ENCODE data around the gene PTPRC.

The PTPRC gene

GRCh38 chr1:198771563-198772153, 132.8 kb downstream of the PTPRC start:
- H3K4me3 ChIP-seq (ENCODE audit: low read depth in 1 of 5, low read length in 5 of 5): no peak overlapping the region
- no peaks in the 10 kb centered on the region for H3K9me3 ChIP-seq (ENCODE audit: control insufficient read depth in 5 of 5, low read length in 5 of 5)
- no peaks in the 10 kb centered on the region for H3K36me3 ChIP-seq (ENCODE audit: control insufficient read depth in 5 of 5, insufficient read depth in 5 of 5, low read length in 5 of 5)
- no peak overlapping the region for H3K9ac ChIP-seq (ENCODE audit: low read length in 5 of 5)
- no peak overlapping the region for H3K27ac ChIP-seq (ENCODE audit: low read depth, low read length)
- H3K4me1 ChIP-seq (ENCODE audit: control insufficient read depth in 5 of 5, insufficient read depth in 5 of 5, low read length in 5 of 5): peaks cover 0 to 5% (median 0%) of the 10 kb centered on the region in 5 donors
- no peaks in the 10 kb centered on the region for H3K27me3 ChIP-seq (ENCODE audit: control insufficient read depth in 5 of 5, insufficient read depth in 4 of 5, low read length in 5 of 5)

- H3K9me3 ChIP-seq (ENCODE audit: control insufficient read depth in 5 of 5, low read length in 5 of 5): no peaks in the 10 kb centered on the region
- no peak overlapping the region for H3K9ac ChIP-seq (ENCODE audit: low read length in 5 of 5)
- no peaks in the 10 kb centered on the region for H3K36me3 ChIP-seq (ENCODE audit: control insufficient read depth in 5 of 5, insufficient read depth in 5 of 5, low read length in 5 of 5)
- H3K27ac ChIP-seq (ENCODE audit: low read depth, low read length): no peak overlapping the region
- H3K27me3 ChIP-seq (ENCODE audit: control insufficient read depth in 5 of 5, insufficient read depth in 4 of 5, low read length in 5 of 5): no peaks in the 10 kb centered on the region
- H3K4me3 ChIP-seq (ENCODE audit: low read depth in 1 of 5, low read length in 5 of 5): no peak overlapping the region
- peaks cover 0 to 13% (median 0%) of the 10 kb centered on the region in 5 donors for H3K4me1 ChIP-seq (ENCODE audit: control insufficient read depth in 5 of 5, insufficient read depth in 5 of 5, low read length in 5 of 5)
These were observed 133.8 kb downstream of the PTPRC start for GRCh38 chr1:198772626-198773025.

- Histone ChIP-seq H3K4me3 (ENCODE audit: low read depth in 1 of 5, low read length in 5 of 5) (no peak overlapping the region), H3K4me1 (ENCODE audit: control insufficient read depth in 5 of 5, insufficient read depth in 5 of 5, low read length in 5 of 5) (peaks cover 0 to 15% (median 0%) of the 10 kb centered on the region in 5 donors), H3K9ac (ENCODE audit: low read length in 5 of 5) (no peak overlapping the region), H3K27ac (ENCODE audit: low read depth, low read length) (no peak overlapping the region), H3K27me3 (ENCODE audit: control insufficient read depth in 5 of 5, insufficient read depth in 4 of 5, low read length in 5 of 5) (no peaks in the 10 kb centered on the region), H3K9me3 (ENCODE audit: control insufficient read depth in 5 of 5, low read length in 5 of 5) (no peaks in the 10 kb centered on the region), H3K36me3 (ENCODE audit: control insufficient read depth in 5 of 5, insufficient read depth in 5 of 5, low read length in 5 of 5) (no peaks in the 10 kb centered on the region)
These were observed 134.2 kb downstream of the PTPRC start for GRCh38 chr1:198773030-198773429.

- Histone ChIP-seq H3K27me3 (ENCODE audit: control insufficient read depth in 5 of 5, insufficient read depth in 4 of 5, low read length in 5 of 5) (no peaks in the 10 kb centered on the region), H3K9ac (ENCODE audit: low read length in 5 of 5) (no peak overlapping the region), H3K27ac (ENCODE audit: low read depth, low read length) (no peak overlapping the region), H3K36me3 (ENCODE audit: control insufficient read depth in 5 of 5, insufficient read depth in 5 of 5, low read length in 5 of 5) (no peaks in the 10 kb centered on the region), H3K9me3 (ENCODE audit: control insufficient read depth in 5 of 5, low read length in 5 of 5) (no peaks in the 10 kb centered on the region), H3K4me1 (ENCODE audit: control insufficient read depth in 5 of 5, insufficient read depth in 5 of 5, low read length in 5 of 5) (peaks cover 0 to 16% (median 0%) of the 10 kb centered on the region in 5 donors), H3K4me3 (ENCODE audit: low read depth in 1 of 5, low read length in 5 of 5) (no peak overlapping the region)
These were observed 134.7 kb downstream of the PTPRC start for GRCh38 chr1:198773523-198773922.

GRCh38 chr1:198774421-198774820, 135.6 kb downstream of the PTPRC start:
- H3K27me3 ChIP-seq (ENCODE audit: control insufficient read depth in 5 of 5, insufficient read depth in 4 of 5, low read length in 5 of 5): no peaks in the 10 kb centered on the region
- no peak overlapping the region for H3K4me3 ChIP-seq (ENCODE audit: low read depth in 1 of 5, low read length in 5 of 5)
- H3K4me1 ChIP-seq (ENCODE audit: control insufficient read depth in 5 of 5, insufficient read depth in 5 of 5, low read length in 5 of 5): peaks cover 0 to 16% (median 0%) of the 10 kb centered on the region in 5 donors
- no peaks in the 10 kb centered on the region for H3K9me3 ChIP-seq (ENCODE audit: control insufficient read depth in 5 of 5, low read length in 5 of 5)
- H3K9ac ChIP-seq (ENCODE audit: low read length in 5 of 5): no peak overlapping the region
- no peak overlapping the region for H3K27ac ChIP-seq (ENCODE audit: low read depth, low read length)
- H3K36me3 ChIP-seq (ENCODE audit: control insufficient read depth in 5 of 5, insufficient read depth in 5 of 5, low read length in 5 of 5): no peaks in the 10 kb centered on the region

GRCh38 chr1:198775606-198776005, 136.8 kb downstream of the PTPRC start:
- H3K9me3 ChIP-seq (ENCODE audit: control insufficient read depth in 5 of 5, low read length in 5 of 5): no peaks in the 10 kb centered on the region
- no peak overlapping the region for H3K9ac ChIP-seq (ENCODE audit: low read length in 5 of 5)
- no peak overlapping the region for H3K27ac ChIP-seq (ENCODE audit: low read depth, low read length)
- H3K27me3 ChIP-seq (ENCODE audit: control insufficient read depth in 5 of 5, insufficient read depth in 4 of 5, low read length in 5 of 5): no peaks in the 10 kb centered on the region
- H3K4me1 ChIP-seq (ENCODE audit: control insufficient read depth in 5 of 5, insufficient read depth in 5 of 5, low read length in 5 of 5): peaks cover 0 to 16% (median 0%) of the 10 kb centered on the region in 5 donors
- H3K36me3 ChIP-seq (ENCODE audit: control insufficient read depth in 5 of 5, insufficient read depth in 5 of 5, low read length in 5 of 5): no peaks in the 10 kb centered on the region
- no peak overlapping the region for H3K4me3 ChIP-seq (ENCODE audit: low read depth in 1 of 5, low read length in 5 of 5)

- no peaks in the 10 kb centered on the region for H3K9me3 ChIP-seq (ENCODE audit: control insufficient read depth in 5 of 5, low read length in 5 of 5)
- no peaks in the 10 kb centered on the region for H3K27me3 ChIP-seq (ENCODE audit: control insufficient read depth in 5 of 5, insufficient read depth in 4 of 5, low read length in 5 of 5)
- peaks cover 0 to 16% (median 0%) of the 10 kb centered on the region in 5 donors for H3K4me1 ChIP-seq (ENCODE audit: control insufficient read depth in 5 of 5, insufficient read depth in 5 of 5, low read length in 5 of 5)
- H3K9ac ChIP-seq (ENCODE audit: low read length in 5 of 5): no peak overlapping the region
- peak overlapping the region; percentile 5 for H3K27ac ChIP-seq (ENCODE audit: low read depth, low read length)
- H3K4me3 ChIP-seq (ENCODE audit: low read depth in 1 of 5, low read length in 5 of 5): no peak overlapping the region
- no peaks in the 10 kb centered on the region for H3K36me3 ChIP-seq (ENCODE audit: control insufficient read depth in 5 of 5, insufficient read depth in 5 of 5, low read length in 5 of 5)
These were observed 137.8 kb downstream of the PTPRC start for GRCh38 chr1:198776602-198777029.

GRCh38 chr1:198778049-198778448, 139.2 kb downstream of the PTPRC start:
- no peak overlapping the region for H3K27ac ChIP-seq (ENCODE audit: low read depth, low read length)
- no peaks in the 10 kb centered on the region for H3K9me3 ChIP-seq (ENCODE audit: control insufficient read depth in 5 of 5, low read length in 5 of 5)
- H3K4me1 ChIP-seq (ENCODE audit: control insufficient read depth in 5 of 5, insufficient read depth in 5 of 5, low read length in 5 of 5): peaks cover 0 to 16% (median 0%) of the 10 kb centered on the region in 5 donors
- H3K27me3 ChIP-seq (ENCODE audit: control insufficient read depth in 5 of 5, insufficient read depth in 4 of 5, low read length in 5 of 5): no peaks in the 10 kb centered on the region
- no peak overlapping the region for H3K4me3 ChIP-seq (ENCODE audit: low read depth in 1 of 5, low read length in 5 of 5)
- no peak overlapping the region for H3K9ac ChIP-seq (ENCODE audit: low read length in 5 of 5)
- no peaks in the 10 kb centered on the region for H3K36me3 ChIP-seq (ENCODE audit: control insufficient read depth in 5 of 5, insufficient read depth in 5 of 5, low read length in 5 of 5)

- H3K4me3 ChIP-seq (ENCODE audit: low read depth in 1 of 5, low read length in 5 of 5): no peak overlapping the region
- H3K9me3 ChIP-seq (ENCODE audit: control insufficient read depth in 5 of 5, low read length in 5 of 5): no peaks in the 10 kb centered on the region
- H3K4me1 ChIP-seq (ENCODE audit: control insufficient read depth in 5 of 5, insufficient read depth in 5 of 5, low read length in 5 of 5): peaks cover 0 to 16% (median 0%) of the 10 kb centered on the region in 5 donors
- H3K27ac ChIP-seq (ENCODE audit: low read depth, low read length): no peak overlapping the region
- no peaks in the 10 kb centered on the region for H3K36me3 ChIP-seq (ENCODE audit: control insufficient read depth in 5 of 5, insufficient read depth in 5 of 5, low read length in 5 of 5)
- H3K27me3 ChIP-seq (ENCODE audit: control insufficient read depth in 5 of 5, insufficient read depth in 4 of 5, low read length in 5 of 5): no peaks in the 10 kb centered on the region
- no peak overlapping the region for H3K9ac ChIP-seq (ENCODE audit: low read length in 5 of 5)
These were observed 141.5 kb downstream of the PTPRC start for GRCh38 chr1:198780376-198780775.

GRCh38 chr1:198788561-198789064, 149.8 kb downstream of the PTPRC start:
- Histone ChIP-seq H3K36me3 (ENCODE audit: control insufficient read depth in 5 of 5, insufficient read depth in 5 of 5, low read length in 5 of 5) (no peaks in the 10 kb centered on the region), H3K9me3 (ENCODE audit: control insufficient read depth in 5 of 5, low read length in 5 of 5) (no peaks in the 10 kb centered on the region), H3K4me3 (ENCODE audit: low read depth in 1 of 5, low read length in 5 of 5) (no peak overlapping the region), H3K27ac (ENCODE audit: low read depth, low read length) (no peak overlapping the region), H3K4me1 (ENCODE audit: control insufficient read depth in 5 of 5, insufficient read depth in 5 of 5, low read length in 5 of 5) (no peaks in the 10 kb centered on the region), H3K9ac (ENCODE audit: low read length in 5 of 5) (no peak overlapping the region), H3K27me3 (ENCODE audit: control insufficient read depth in 5 of 5, insufficient read depth in 4 of 5, low read length in 5 of 5) (no peaks in the 10 kb centered on the region)

Data from subcutaneous abdominal adipose tissue (tissue), 5 donors.